ENCODE results near the gene SNRNP27. TPM values are rescaled to one million over a fixed set of nuclear protein-coding genes. Genes with fewer than 3 reads are reported as not detected.

SNRNP27 gene, protein sequence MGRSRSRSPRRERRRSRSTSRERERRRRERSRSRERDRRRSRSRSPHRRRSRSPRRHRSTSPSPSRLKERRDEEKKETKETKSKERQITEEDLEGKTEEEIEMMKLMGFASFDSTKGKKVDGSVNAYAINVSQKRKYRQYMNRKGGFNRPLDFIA
- polyA plus RNA-seq (2013, experiment 1 of 2): 91.2 TPM
- 89.1 TPM for polyA plus RNA-seq (2013, experiment 2 of 2)

DNA sequence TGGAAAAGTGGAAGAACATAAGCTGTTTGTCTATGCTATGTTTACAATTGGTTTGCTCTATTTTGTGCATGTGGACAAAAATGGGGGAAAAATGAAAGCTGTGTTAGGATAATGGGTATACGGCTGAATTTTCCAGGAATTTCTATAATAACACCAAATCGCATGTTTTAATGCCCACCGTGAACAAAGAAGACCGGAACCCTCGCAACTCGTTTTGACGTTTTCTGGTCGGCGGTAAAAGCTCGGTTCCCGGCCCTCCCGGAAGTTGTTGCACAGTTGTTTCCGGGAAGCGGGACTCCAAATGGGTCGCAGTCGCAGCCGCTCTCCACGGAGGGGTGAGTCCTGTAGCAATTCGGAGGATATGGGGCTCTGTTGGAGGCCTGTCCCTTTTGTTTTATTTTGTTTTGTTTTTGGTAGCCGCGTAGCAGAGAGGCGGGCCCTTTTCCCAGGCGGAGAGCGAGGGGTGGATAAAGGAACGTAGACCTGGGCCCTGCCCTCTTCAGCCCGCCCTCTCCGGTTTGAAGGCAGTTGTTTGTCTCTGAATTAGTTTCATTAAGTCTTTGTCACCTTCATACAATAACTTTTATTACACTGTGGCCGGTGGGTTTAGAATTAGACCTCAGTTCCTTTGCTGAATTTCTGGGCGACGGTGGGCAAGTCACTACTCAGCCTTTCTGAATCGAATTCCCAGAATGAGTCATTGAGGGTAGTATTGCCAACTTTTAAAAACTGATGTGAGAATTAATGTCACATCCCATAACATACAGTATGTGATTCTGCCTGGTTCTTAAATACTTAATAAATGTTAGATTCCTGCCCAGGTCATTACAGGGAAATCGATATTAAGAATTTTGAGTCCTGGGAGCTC lies at the start of gene SNRNP27:
SNRNP27 (plus strand) TSS at position 273 of the 868 bp plus-strand sequence; CDS start at position 302, 29 bp downstream.
- H3K9ac ChIP-seq (ENCODE audit: low read length): peak within 1 kb of the TSS; percentile 99
- H2BK5ac ChIP-seq (ENCODE audit: low read depth, low read length, poor library complexity, severe bottlenecking): no peak within 1 kb of the TSS
- H3K27me3 ChIP-seq (ENCODE audit: control insufficient read depth in 1 of 2, insufficient read depth in 1 of 2, low read length in 2 of 2): no peaks in the 10 kb centered on the region
- H3K18ac ChIP-seq (ENCODE audit: low read depth in 1 of 2, low read length in 2 of 2): peak within 1 kb of the TSS; percentile 34 to 40
- H3K79me1 ChIP-seq (replicated peaks; ENCODE audit: low read length, poor library complexity, severe bottlenecking): peaks cover 16% of the 10 kb centered on the region
- WGBS: 5% methylated on average over 21 of the region's 32 CpGs
- peaks cover 5% of the 10 kb centered on the region for H3K9me3 ChIP-seq (ENCODE audit: control insufficient read depth, low read length)
- H2BK15ac ChIP-seq (ENCODE audit: low read depth, poor library complexity, severe bottlenecking): no peak within 1 kb of the TSS
- no peak within 1 kb of the TSS for H3K14ac ChIP-seq (ENCODE audit: low read length in 2 of 2)
- peak within 1 kb of the TSS; percentile 13 to 49 for H3K4ac ChIP-seq (ENCODE audit: low read depth in 1 of 2, low read length in 2 of 2)
- peak within 1 kb of the TSS; percentile 84 for H3K4me2 ChIP-seq (ENCODE audit: low read length, poor library complexity, severe bottlenecking)
- H3K4me1 ChIP-seq (ENCODE audit: control insufficient read depth, insufficient read depth, low read depth, low read length): peaks cover 7% of the 10 kb centered on the region
- no peak within 1 kb of the TSS for H2AFZ ChIP-seq (ENCODE audit: low read depth, low read length)
- no peak within 1 kb of the TSS for H4K91ac ChIP-seq (ENCODE audit: low read length)
- peak within 1 kb of the TSS; percentile 77 to 91 for H3K4me3 ChIP-seq (ENCODE audit: insufficient read depth in 1 of 2, low read depth in 1 of 2, low read length in 2 of 2)
- peak; percentile 79 for DNase-seq
- H2BK12ac ChIP-seq (ENCODE audit: low read length in 2 of 2): no peak within 1 kb of the TSS
- no peak within 1 kb of the TSS for H2BK120ac ChIP-seq (ENCODE audit: low read depth, low read length)
- peak within 1 kb of the TSS; percentile 88 for H4K8ac ChIP-seq (ENCODE audit: low read length)
- no peak within 1 kb of the TSS for H2AK5ac ChIP-seq (ENCODE audit: low read length, severe bottlenecking)
- no peak within 1 kb of the TSS for H3K23ac ChIP-seq (ENCODE audit: low read length in 2 of 2)
- H3K36me3 ChIP-seq (ENCODE audit: control insufficient read depth in 1 of 2, insufficient read depth in 2 of 2, low read depth in 1 of 2, low read length in 2 of 2): peaks cover 10 to 33% of the 10 kb centered on the region in 2 experiments
- H3K27ac ChIP-seq (ENCODE audit: low read length, poor library complexity, severe bottlenecking): peak within 1 kb of the TSS; percentile 51

DNA sequence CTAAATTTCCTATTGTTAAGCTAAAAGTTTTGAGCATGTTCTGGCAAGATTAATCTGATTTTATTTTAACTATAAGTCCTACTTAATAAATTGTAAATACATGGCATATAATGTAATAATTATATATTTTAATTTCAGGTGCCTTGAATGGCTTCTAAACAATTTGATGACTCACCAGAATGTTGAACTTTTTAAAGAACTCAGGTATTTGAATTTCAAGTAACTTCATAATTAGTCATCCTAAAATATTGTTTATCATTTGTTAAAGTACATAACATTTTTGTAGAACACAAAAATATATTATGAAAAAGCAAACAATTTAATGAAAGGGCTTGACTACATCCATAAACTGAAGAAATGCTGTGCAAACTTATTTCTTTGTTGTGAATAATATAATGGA lies 49.8 kb upstream of the SNRNP27 start:
- H4K8ac ChIP-seq (ENCODE audit: low read length): no peak overlapping the region
- no peak overlapping the region for H2BK12ac ChIP-seq (ENCODE audit: low read length in 2 of 2)
- H3K4ac ChIP-seq (ENCODE audit: low read depth in 1 of 2, low read length in 2 of 2): no peak overlapping the region
- DNase-seq: no peak
- H2AFZ ChIP-seq (ENCODE audit: low read depth, low read length): no peak overlapping the region
- no peak overlapping the region for H2BK15ac ChIP-seq (ENCODE audit: low read depth, poor library complexity, severe bottlenecking)
- H4K91ac ChIP-seq (ENCODE audit: low read length): no peak overlapping the region
- H2BK5ac ChIP-seq (ENCODE audit: low read depth, low read length, poor library complexity, severe bottlenecking): no peak overlapping the region
- no peak overlapping the region for H3K14ac ChIP-seq (ENCODE audit: low read length in 2 of 2)
- no peak overlapping the region for H3K4me3 ChIP-seq (ENCODE audit: insufficient read depth in 1 of 2, low read depth in 1 of 2, low read length in 2 of 2)
- H3K4me1 ChIP-seq (ENCODE audit: control insufficient read depth, insufficient read depth, low read depth, low read length): no peaks in the 10 kb centered on the region
- H3K27ac ChIP-seq (ENCODE audit: low read length, poor library complexity, severe bottlenecking): no peak overlapping the region
- H2AK5ac ChIP-seq (ENCODE audit: low read length, severe bottlenecking): no peak overlapping the region
- no peak overlapping the region for H3K23ac ChIP-seq (ENCODE audit: low read length in 2 of 2)
- H3K9ac ChIP-seq (ENCODE audit: low read length): no peak overlapping the region
- H2BK120ac ChIP-seq (ENCODE audit: low read depth, low read length): no peak overlapping the region
- peaks cover 15% of the 10 kb centered on the region for H3K79me1 ChIP-seq (replicated peaks; ENCODE audit: low read length, poor library complexity, severe bottlenecking)
- H3K27me3 ChIP-seq (ENCODE audit: control insufficient read depth in 1 of 2, insufficient read depth in 1 of 2, low read length in 2 of 2): no peaks in the 10 kb centered on the region
- no peaks in the 10 kb centered on the region for H3K9me3 ChIP-seq (ENCODE audit: control insufficient read depth, low read length)
- H3K4me2 ChIP-seq (ENCODE audit: low read length, poor library complexity, severe bottlenecking): no peak overlapping the region
- H3K18ac ChIP-seq (ENCODE audit: low read depth in 1 of 2, low read length in 2 of 2): no peak overlapping the region
- H3K36me3 ChIP-seq (ENCODE audit: control insufficient read depth in 1 of 2, insufficient read depth in 2 of 2, low read depth in 1 of 2, low read length in 2 of 2): peaks cover 16 to 70% of the 10 kb centered on the region in 2 experiments

DNA sequence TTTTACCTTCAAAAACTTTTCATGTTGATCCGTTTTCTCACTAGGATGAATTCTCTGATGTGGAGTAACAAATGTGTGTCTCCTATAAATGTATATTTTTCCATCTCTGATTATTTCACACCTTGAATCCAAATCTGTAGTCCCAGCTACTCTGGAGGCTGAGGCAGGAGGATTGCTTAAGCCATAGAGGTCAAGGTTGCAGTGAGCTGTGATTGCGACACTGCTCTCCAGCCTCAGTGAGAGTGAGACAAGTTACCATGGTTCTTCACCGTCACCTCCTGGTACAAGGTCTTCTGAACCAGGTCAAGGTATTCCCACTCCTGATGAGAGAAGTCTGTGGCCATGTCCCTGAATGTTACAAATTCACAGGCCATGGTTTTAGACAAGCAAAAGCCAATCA lies 49.2 kb upstream of the SNRNP27 start:
- H4K91ac ChIP-seq (ENCODE audit: low read length): no peak overlapping the region
- no peak overlapping the region for H4K8ac ChIP-seq (ENCODE audit: low read length)
- H3K4ac ChIP-seq (ENCODE audit: low read depth in 1 of 2, low read length in 2 of 2): no peak overlapping the region
- no peak overlapping the region for H3K18ac ChIP-seq (ENCODE audit: low read depth in 1 of 2, low read length in 2 of 2)
- H3K14ac ChIP-seq (ENCODE audit: low read length in 2 of 2): no peak overlapping the region
- no peak overlapping the region for H2AK5ac ChIP-seq (ENCODE audit: low read length, severe bottlenecking)
- no peak overlapping the region for H3K23ac ChIP-seq (ENCODE audit: low read length in 2 of 2)
- no peak for DNase-seq
- H2BK15ac ChIP-seq (ENCODE audit: low read depth, poor library complexity, severe bottlenecking): no peak overlapping the region
- H2BK120ac ChIP-seq (ENCODE audit: low read depth, low read length): no peak overlapping the region
- no peak overlapping the region for H3K4me3 ChIP-seq (ENCODE audit: insufficient read depth in 1 of 2, low read depth in 1 of 2, low read length in 2 of 2)
- peaks cover 15% of the 10 kb centered on the region for H3K79me1 ChIP-seq (replicated peaks; ENCODE audit: low read length, poor library complexity, severe bottlenecking)
- H3K27me3 ChIP-seq (ENCODE audit: control insufficient read depth in 1 of 2, insufficient read depth in 1 of 2, low read length in 2 of 2): no peaks in the 10 kb centered on the region
- no peak overlapping the region for H3K4me2 ChIP-seq (ENCODE audit: low read length, poor library complexity, severe bottlenecking)
- no peak overlapping the region for H2BK5ac ChIP-seq (ENCODE audit: low read depth, low read length, poor library complexity, severe bottlenecking)
- no peaks in the 10 kb centered on the region for H3K9me3 ChIP-seq (ENCODE audit: control insufficient read depth, low read length)
- H2AFZ ChIP-seq (ENCODE audit: low read depth, low read length): no peak overlapping the region
- no peak overlapping the region for H3K9ac ChIP-seq (ENCODE audit: low read length)
- no peak overlapping the region for H2BK12ac ChIP-seq (ENCODE audit: low read length in 2 of 2)
- 97% methylated on average over 2 of the region's 3 CpGs for WGBS
- no peak overlapping the region for H3K27ac ChIP-seq (ENCODE audit: low read length, poor library complexity, severe bottlenecking)
- peaks cover 16 to 65% of the 10 kb centered on the region in 2 experiments for H3K36me3 ChIP-seq (ENCODE audit: control insufficient read depth in 1 of 2, insufficient read depth in 2 of 2, low read depth in 1 of 2, low read length in 2 of 2)
- no peaks in the 10 kb centered on the region for H3K4me1 ChIP-seq (ENCODE audit: control insufficient read depth, insufficient read depth, low read depth, low read length)

All from mesenchymal stem cell (in vitro differentiated cells and primary cell).